Fibroblast of peridontal ligament (primary cell): ENCODE measurements around the gene CDCP1.
"Not testable (repeated sequence)": the region's sequence is repeated elsewhere in the genome, so short reads cannot be mapped to it uniquely, and the experiment has no call there.

Experiments
- DNase-seq: peaks from one replicate; pipeline ENCODE4 v3.0.0-alpha.2; 2010; ENCODE audit errors: extremely low read depth

The CDCP1 gene

GRCh38 chr3:45173776-45174175 lies 27.6 kb upstream of the CDCP1 start:
- DNase-seq = no peak

- peak; percentile 42 for DNase-seq
These were observed 25.1 kb upstream of the CDCP1 start for GRCh38 chr3:45171283-45171682.

- no peak for DNase-seq
These were observed 23.9 kb upstream of the CDCP1 start for GRCh38 chr3:45170096-45170495.

- no peak for DNase-seq
These were observed 23.1 kb upstream of the CDCP1 start for GRCh38 chr3:45169125-45169904.

GRCh38 chr3:45168451-45168850 lies 22.3 kb upstream of the CDCP1 start:
- DNase-seq = no peak

DNA sequence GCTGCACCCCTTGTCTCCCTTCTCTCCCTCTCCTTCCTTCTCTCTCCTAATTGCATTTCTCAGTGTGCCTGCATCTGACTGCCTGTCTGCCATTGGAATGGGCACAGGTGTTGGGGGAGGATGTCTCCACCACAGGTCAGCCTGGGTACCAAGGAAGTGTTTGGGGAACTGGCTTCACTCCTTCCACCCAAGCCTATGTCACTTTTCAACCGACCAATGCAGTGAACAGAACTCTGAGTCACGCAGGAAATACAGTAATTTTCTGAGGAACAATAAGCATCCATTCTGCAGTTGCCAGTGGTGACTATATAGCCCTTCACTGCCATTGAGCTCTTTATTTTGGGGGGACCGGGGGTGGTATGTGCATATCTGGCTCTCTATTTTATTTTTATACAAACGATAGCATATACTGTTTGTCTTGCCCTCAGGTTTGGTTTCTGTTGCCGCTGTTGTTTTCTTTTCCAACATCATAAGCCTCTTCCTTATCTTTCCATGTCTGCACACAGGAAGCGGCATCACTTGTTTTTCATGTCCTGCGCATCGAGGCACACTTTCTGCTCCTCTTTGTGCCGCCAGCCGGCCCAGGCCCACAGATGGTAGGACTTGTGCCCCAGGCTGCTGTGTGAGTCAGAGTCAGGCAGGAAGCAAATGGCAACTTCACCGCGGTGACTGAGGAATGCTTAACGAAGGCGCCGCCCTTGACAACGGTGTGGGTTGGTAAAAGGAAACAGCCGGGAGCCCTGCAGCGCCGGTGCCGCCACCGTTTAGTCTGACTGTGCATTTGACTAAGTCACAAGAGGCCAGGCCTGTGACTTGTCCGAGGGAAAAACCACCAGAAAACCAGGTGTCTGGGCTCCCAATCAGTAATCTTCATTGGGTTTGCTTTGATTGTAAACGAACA lies 21.1 kb upstream of the CDCP1 start:
- DNase-seq = peak; percentile 87

DNA sequence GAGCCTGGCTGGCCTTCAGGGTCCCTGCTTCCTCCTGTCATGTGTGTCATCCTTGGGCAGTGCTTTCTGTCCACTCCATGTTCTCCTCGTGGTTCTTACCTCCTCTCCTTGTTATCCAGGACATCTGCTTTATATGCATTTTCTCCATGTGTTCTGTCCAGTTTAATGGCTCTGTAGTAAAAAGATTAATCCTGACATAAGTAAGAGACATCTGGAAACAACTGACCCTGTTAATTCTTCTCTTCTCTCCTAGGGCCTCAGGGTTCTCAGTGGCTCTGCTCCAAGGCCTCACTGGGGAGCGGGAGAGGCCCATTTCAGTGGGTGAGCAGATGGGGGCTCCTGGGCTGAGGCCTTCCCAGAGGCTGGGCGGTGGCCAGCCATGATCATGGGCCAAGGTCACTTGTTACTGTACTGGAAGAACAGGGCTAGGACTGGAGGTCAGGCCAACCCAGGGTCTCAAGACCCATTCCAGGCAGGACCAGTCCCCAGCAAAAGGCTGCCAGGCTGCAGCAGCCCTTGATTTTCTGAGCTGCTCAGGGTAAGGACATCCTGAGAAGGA lies 20.2 kb upstream of the CDCP1 start:
- no peak for DNase-seq

GRCh38 chr3:45165497-45166283 lies 19.5 kb upstream of the CDCP1 start:
- DNase-seq = no peak

DNA sequence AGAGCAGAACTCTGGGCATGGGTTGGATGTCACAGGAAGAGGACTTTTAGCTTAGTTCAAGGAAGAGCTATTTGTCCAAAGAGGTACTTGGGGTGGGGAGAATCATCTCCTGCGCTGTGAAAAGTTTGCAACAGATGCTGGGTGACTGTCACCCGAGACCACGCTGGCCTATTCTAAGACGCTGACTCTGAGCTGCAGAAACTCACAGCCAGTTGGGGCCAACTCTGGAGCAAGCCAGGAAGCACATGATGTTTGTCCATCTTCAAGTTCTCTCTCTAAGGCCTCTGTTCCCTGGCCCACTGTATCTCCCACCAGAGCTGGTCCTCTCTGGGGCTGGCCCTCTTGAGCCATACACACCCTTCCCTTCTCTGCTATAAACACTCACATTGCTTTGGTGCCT lies 17.9 kb upstream of the CDCP1 start:
- no peak for DNase-seq

DNA sequence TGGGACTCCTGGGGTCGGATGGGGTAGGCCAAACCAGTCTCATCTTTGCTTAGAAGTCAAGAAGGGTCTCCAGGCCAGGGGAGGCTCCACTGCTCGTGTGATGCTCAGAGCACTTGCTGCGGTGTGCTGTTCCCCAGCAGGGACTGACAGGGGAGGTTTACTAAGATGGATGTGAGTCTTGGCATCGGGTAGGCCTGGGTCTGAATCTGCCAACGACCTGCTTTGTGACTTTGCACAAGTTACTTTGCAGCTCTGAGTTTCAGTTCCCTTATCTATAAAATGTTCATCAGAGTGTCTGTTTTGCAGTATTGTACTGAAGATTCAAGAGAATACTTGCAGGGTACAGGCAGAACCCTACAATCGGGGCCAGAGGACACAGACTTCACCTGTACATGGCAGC lies 17.3 kb upstream of the CDCP1 start:
- DNase-seq = no peak

DNA sequence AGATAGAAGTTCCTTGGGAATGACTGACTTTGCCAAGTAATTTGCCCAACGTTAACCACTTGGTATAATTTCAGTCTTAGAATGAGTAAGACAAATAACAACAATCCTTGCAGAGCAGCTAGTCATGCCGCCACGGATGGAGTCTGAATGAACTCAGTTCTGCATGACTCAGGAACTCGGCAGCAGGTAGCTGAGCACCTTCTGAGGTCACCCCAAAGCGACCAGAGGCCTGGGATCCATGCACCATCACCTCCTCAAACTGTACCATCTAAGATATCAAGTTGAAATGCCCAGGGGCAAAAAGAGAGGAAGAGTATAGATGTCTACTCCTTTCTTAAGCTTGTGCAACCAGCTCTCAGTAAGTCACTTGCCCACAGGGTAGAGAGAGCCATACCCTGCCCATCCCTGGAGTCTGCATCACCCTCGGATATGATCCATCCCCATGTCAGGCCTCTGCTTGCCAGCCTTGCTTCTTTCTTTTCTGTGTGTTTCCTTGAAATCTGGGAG lies 8.5 kb upstream of the CDCP1 start:
- peak; percentile 36 for DNase-seq

DNA sequence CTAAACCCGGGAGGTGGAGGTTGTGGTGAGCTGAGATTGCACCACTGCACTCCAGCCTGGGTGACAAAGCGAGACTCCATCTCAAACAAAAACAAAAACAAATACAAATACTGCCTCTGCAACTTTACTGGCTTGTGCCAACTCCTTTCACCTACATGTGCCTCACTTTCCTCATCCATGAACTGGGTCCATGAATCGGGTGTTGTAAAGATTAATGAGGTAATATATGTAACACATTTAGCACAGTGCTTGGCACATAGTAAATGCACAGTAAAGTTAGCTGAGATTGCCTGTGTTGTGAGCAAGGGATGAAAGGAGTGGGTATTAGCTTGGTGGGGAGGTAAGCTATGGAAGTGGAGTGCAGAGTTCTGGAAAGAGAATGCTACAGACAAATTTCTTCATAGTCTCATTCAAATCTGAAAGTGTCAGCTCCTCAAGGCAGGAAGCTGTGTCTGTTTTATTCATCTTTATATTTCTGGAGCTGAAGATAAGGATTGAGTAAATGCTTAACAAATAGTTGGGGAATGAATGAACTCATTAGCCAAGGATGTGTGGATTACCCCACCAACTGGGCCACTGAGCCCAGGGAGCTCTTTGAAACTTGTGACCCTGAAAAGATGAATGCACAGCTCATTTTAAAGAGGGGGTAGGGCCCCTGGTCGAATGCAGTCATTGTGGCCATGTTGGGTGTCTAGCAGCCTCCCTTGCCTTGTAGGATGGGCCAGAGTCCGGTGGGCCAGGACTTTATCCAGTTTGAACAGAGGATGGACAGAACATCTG lies 7.7 kb upstream of the CDCP1 start:
- peak; percentile 30 for DNase-seq

DNA sequence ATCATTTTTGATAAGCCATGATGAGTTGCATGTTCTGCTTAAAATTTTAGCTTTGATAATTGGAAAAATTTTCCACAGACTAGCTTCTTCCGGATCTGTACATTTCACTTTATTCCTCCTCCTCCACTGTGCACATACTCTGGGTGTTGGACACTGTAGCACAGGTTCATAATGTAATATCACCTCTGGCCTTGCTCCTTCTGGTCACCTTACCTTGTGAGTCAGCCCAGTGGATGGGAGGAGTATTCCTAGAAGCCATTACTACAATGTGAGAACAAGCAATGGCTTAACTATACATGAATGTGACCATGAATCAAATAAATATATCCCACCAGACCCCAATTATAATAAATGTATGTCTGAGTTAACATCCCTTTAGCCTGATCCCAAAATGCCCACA lies 6.1 kb upstream of the CDCP1 start:
- DNase-seq = no peak

- DNase-seq = no peak
These were observed 4.9 kb upstream of the CDCP1 start for GRCh38 chr3:45151100-45151499.

DNA sequence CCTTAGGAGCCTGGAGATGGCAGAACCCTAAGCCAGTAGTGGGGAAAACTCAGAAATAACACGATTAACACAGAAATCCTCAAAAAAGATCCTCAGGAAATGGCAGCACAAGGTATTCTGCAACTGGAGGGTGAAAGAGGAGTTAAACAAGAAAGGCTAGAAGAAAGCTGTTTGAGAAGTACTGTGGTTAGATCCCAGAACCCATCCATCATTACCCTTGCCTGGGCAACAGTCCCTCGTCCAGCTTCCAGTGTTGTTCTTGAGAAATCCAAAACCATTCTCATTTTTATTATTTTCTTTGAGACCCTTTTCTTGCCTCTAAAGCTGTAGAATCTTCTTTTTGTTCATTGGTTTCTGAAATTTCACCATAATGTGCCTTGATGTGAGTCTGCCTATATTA lies 2.7 kb upstream of the CDCP1 start:
- DNase-seq = no peak

- no peak for DNase-seq
These were observed 955 bp downstream of the CDCP1 start for GRCh38 chr3:45145223-45145622.

DNA sequence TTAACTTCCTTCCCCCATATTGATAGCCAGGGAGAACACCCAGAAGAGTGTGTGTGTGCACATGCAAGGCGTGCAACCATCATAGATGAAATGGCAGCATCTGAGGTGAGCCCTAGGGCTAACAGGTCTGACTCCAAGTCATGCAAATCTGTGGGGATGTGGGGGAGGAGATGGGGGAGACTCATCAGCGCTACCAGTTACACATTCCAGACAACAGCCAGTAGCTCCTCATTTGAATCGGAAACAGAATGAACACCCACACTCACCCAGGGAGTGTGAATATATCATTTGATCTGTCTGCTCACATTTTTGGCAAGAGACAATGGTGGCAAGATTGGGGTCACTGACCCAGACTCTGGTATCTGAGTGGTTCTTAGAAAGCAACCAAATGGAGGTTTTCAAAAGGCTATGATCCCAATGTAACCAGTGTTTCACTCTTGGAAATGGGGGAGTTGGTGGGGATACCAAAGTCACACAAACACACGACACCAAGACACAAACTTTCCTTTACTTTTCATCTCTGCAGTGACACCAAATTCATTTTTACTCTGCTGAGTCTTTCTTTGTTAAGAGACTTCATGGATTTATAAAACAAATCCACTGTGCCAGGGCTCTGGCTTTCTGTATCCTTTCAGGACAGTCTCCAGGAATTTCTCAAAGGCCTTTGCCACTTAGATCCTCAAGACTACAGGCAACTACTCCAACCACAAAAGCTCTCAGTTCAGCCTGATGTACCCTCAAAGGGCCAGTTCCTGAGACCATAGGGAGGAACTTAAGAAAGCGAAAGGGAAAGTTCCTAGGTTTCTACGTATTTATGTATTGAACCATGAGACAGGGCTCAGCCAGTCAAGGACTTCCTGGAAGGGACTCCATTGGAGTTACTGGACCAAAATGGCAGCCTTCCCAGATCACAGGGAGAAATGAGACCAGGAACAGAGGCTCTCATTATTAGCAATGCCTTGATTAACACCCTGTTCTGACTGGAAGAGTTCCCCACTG lies 2.2 kb downstream of the CDCP1 start:
- DNase-seq = peak; percentile 26

- not testable (repeated sequence) for DNase-seq
These were observed 5.4 kb downstream of the CDCP1 start for GRCh38 chr3:45140770-45141155.

- peak; percentile 67 for DNase-seq
These were observed 5.9 kb downstream of the CDCP1 start for GRCh38 chr3:45140141-45140769.
